Peyer's patch (tissue), 4 donors: Measurements from ENCODE around the gene NEURL2. TPM values are rescaled to one million over a fixed set of nuclear protein-coding genes. Genes with fewer than 3 reads are reported as not detected.

Source experiments
- DNase-seq, 3 donors: peaks; one replicate each; pipeline ENCODE4 v3.0.0-alpha.2; 2017 to 2019
- H3K27ac ChIP-seq, 4 donors: fragments of 200-600 bp; sonication (generic); one replicate each; pipeline ENCODE4 v1.5.1; 2016 to 2019
- H3K27me3 ChIP-seq, 2 donors: fragments of 200-600 bp; sonication (generic); one replicate each; pipeline ENCODE4 v1.5.1; 2019
- H3K36me3 ChIP-seq, 3 donors: fragments of 200-600 bp; sonication (generic); one replicate each; pipeline ENCODE4 v1.5.1; 2016 to 2019
- H3K4me1 ChIP-seq, 4 donors: fragments of 200-600 bp; sonication (generic); one replicate each; pipeline ENCODE4 v1.5.1; 2016 to 2019
- H3K4me3 ChIP-seq, 4 donors: fragments of 200-600 bp; sonication (generic); 1 replicate in 3 of 4; 2 replicates in 1 of 4; pipeline ENCODE4 v1.5.1; 2016 to 2019; ENCODE audit warnings: mild to moderate bottlenecking in 1 of 4
- H3K9me3 ChIP-seq, 4 donors: fragments of 200-600 bp; sonication (generic); one replicate each; pipeline ENCODE4 v1.5.1; 2016 to 2019; ENCODE audit warnings: mild to moderate bottlenecking in 1 of 4
- CTCF ChIP-seq, 6 experiments: fragments of 450-650 bp in 4 of 6; fragments of 200-600 bp in 2 of 6; sonication (generic) in 1 of 6; IDR thresholded peaks; one replicate each; pipeline ENCODE4 v1.5.1; 2017 to 2019; ENCODE audit warnings: antibody characterized with exemption in 6 of 6, mild to moderate bottlenecking in 3 of 6, moderate library complexity in 1 of 6
- POLR2A ChIP-seq, 2 donors: fragments of 450-650 bp; IDR thresholded peaks; one replicate each; pipeline ENCODE4 v1.5.1; 2017; ENCODE audit warnings: antibody characterized with exemption in 2 of 2, mild to moderate bottlenecking in 2 of 2, moderate library complexity in 2 of 2
- total RNA-seq, 4 donors: library from RNA; depleted of rRNA; stranded (reverse); fragments of >200 nt; gene quantifications; one replicate each; pipeline ENCODE4 v1.1.0, GENCODE V29; 2016

NEURL2 gene
- total RNA-seq: 10 to 100 TPM in 3 of 4 donors, 1 to 10 TPM in 1; 3.3 to 27.6 (median 23.9) TPM

GRCh38 chr20:45890985-45891983 lies at the start of gene NEURL2, which contains the start of gene CTSA:
NEURL2 (minus strand) TSS chr20:45891208; CDS start chr20:45890991, 217 bp downstream.
CTSA (plus strand) TSS chr20:45891335; CDS start chr20:45891569, 234 bp downstream.
- peak; percentile 96 to 98 (median 98) for DNase-seq
- peak within 1 kb of the TSS; percentile 71 to 89 (median 88) for H3K4me3 ChIP-seq
- no peaks in the 10 kb centered on the region for H3K9me3 ChIP-seq
- H3K36me3 ChIP-seq: peaks cover 0 to 39% (median 0%) of the 10 kb centered on the region in 3 donors
- H3K27ac ChIP-seq: peak within 1 kb of the TSS; percentile 72 to 92 (median 84)
- TF ChIP-seq POLR2A (IDR thresholded peaks at IDR 0.05) (peak; percentile 65 to 70), CTCF (IDR thresholded peaks at IDR 0.05) (peak in 2 of 6 experiments; percentile 2 to 7)
- peaks cover 0 to 38% (median 11%) of the 10 kb centered on the region in 4 donors for H3K4me1 ChIP-seq
- no peaks in the 10 kb centered on the region for H3K27me3 ChIP-seq

- Histone ChIP-seq H3K4me1 (peaks cover 0 to 7% (median 1%) of the 10 kb centered on the region in 4 donors), H3K4me3 (no peak overlapping the region), H3K27me3 (no peaks in the 10 kb centered on the region), H3K27ac (no peak overlapping the region), H3K36me3 (peaks cover 0 to 85% (median 0%) of the 10 kb centered on the region in 3 donors), H3K9me3 (no peaks in the 10 kb centered on the region)
- TF ChIP-seq POLR2A (IDR thresholded peaks at IDR 0.05) (no peak), CTCF (IDR thresholded peaks at IDR 0.05) (no peak)
- DNase-seq: no peak
Observed at GRCh38 chr20:45940469-45940868, 49.5 kb upstream of the NEURL2 start.

GRCh38 chr20:45940053-45940452 lies 49.0 kb upstream of the NEURL2 start:
- Histone ChIP-seq H3K9me3 (no peaks in the 10 kb centered on the region), H3K4me1 (peaks cover 0 to 7% (median 1%) of the 10 kb centered on the region in 4 donors), H3K36me3 (peaks cover 0 to 80% (median 0%) of the 10 kb centered on the region in 3 donors), H3K27ac (no peak overlapping the region), H3K4me3 (no peak overlapping the region), H3K27me3 (no peaks in the 10 kb centered on the region)
- no peak for TF ChIP-seq POLR2A (IDR thresholded peaks at IDR 0.05)
- no peak for TF ChIP-seq CTCF (IDR thresholded peaks at IDR 0.05)
- no peak for DNase-seq

GRCh38 chr20:45938727-45939438 lies 47.9 kb upstream of the NEURL2 start:
- no peak for TF ChIP-seq POLR2A (IDR thresholded peaks at IDR 0.05)
- TF ChIP-seq CTCF (IDR thresholded peaks at IDR 0.05): no peak
- no peak overlapping the region for H3K4me3 ChIP-seq
- H3K36me3 ChIP-seq: peaks cover 0 to 69% (median 0%) of the 10 kb centered on the region in 3 donors
- H3K27ac ChIP-seq: no peak overlapping the region
- H3K9me3 ChIP-seq: no peaks in the 10 kb centered on the region
- DNase-seq: no peak
- H3K27me3 ChIP-seq: no peaks in the 10 kb centered on the region
- peaks cover 0 to 7% (median 1%) of the 10 kb centered on the region in 4 donors for H3K4me1 ChIP-seq

- no peak for TF ChIP-seq POLR2A (IDR thresholded peaks at IDR 0.05)
- TF ChIP-seq CTCF (IDR thresholded peaks at IDR 0.05): no peak
- Histone ChIP-seq H3K9me3 (no peaks in the 10 kb centered on the region), H3K27ac (no peak overlapping the region), H3K27me3 (no peaks in the 10 kb centered on the region), H3K36me3 (peaks cover 0 to 58% (median 0%) of the 10 kb centered on the region in 3 donors), H3K4me3 (no peak overlapping the region), H3K4me1 (peaks cover 0 to 16% (median 9%) of the 10 kb centered on the region in 4 donors)
- DNase-seq: no peak
Observed at GRCh38 chr20:45937765-45938164, 46.8 kb upstream of the NEURL2 start.
